ENCODE data around the gene SLC6A17. TPM values are rescaled to one million over a fixed set of nuclear protein-coding genes. Genes with fewer than 3 reads are reported as not detected.

Gene SLC6A17
- total and polyA plus RNA-seq, 2 experiments from 2014 or later = 0.03 to 0.17 TPM

DNA sequence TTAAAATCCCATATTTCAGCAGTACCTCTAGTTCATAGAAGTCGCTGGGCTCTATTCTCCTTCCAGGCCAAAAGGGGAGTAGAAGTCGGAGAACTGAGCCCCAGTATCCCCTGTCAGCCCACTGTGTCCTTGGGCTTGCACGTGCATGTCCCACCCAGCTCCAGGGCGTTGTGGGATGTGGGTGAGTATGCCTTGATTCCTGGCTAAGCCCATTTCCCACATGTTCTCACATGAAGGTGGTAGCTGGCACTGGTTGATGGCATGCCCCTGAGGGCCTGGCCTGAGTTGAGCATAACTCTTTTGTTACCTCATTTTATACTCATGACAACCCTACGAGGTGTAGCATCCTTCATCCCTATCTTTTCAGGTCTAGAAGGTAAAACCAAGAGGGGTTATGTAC is 8.0 kb downstream of the SLC6A17 start:
- no peaks in the 10 kb centered on the region for H3F3A ChIP-seq (replicated peaks; ENCODE audit: low read depth)
- Mint-ChIP-seq H3K27me3 (ENCODE audit: insufficient read depth, low read depth, poor library complexity) (peaks cover 19% of the 10 kb centered on the region), H3K4me3 (no peak overlapping the region), H3K36me3 (ENCODE audit: low read depth) (no peaks in the 10 kb centered on the region), H3K4me1 (peaks cover 3% of the 10 kb centered on the region; the same call in 1 of the 3 replicates), H3K27ac (no peak overlapping the region), H3K9me3 (no peaks in the 10 kb centered on the region)
- no peak overlapping the region for H2AFZ ChIP-seq
- H3K9me2 ChIP-seq (ENCODE audit: insufficient read depth) = 0 out of 2 replicates have a peak, but pooled peaks cover 4% of the 10 kb centered on the region
- H3K27ac ChIP-seq (ENCODE audit: low read depth) = no peak overlapping the region
- no peak overlapping the region for H3K4me2 ChIP-seq
- no peaks in the 10 kb centered on the region for H3K4me1 ChIP-seq (ENCODE audit: insufficient read depth)
- no peaks in the 10 kb centered on the region for H3K36me3 ChIP-seq (ENCODE audit: insufficient read depth)
- DNase-seq (ENCODE audit: low spot score) = no peak
- H3K4me3 ChIP-seq = no peak overlapping the region
- TF ChIP-seq JUNB (IDR thresholded peaks at IDR 0.05; ENCODE audit: unreplicated experiment) (no peak), ZNF331 (CRISPR knock-in tag; IDR thresholded peaks at IDR 0.05; ENCODE audit: low read depth) (no peak), ZNF114 (CRISPR knock-in tag; IDR thresholded peaks at IDR 0.05) (no peak), NANOG (IDR thresholded peaks at IDR 0.05; ENCODE audit: borderline replicate concordance) (no peak), POLR2AphosphoS5 (IDR thresholded peaks at IDR 0.05; ENCODE audit: low read depth) (no peak), EZH2phosphoT487 (IDR thresholded peaks at IDR 0.05; ENCODE audit: unreplicated experiment) (no peak), EZH2 (IDR thresholded peaks at IDR 0.05; ENCODE audit: low read depth, unreplicated experiment) (no peak), STAT1 (IDR thresholded peaks at IDR 0.05; ENCODE audit: unreplicated experiment) (no peak), CREB1 (CRISPR knock-in tag; IDR thresholded peaks at IDR 0.05; ENCODE audit: low read depth) (no peak)
- TF ChIP-seq, protein P1, sequence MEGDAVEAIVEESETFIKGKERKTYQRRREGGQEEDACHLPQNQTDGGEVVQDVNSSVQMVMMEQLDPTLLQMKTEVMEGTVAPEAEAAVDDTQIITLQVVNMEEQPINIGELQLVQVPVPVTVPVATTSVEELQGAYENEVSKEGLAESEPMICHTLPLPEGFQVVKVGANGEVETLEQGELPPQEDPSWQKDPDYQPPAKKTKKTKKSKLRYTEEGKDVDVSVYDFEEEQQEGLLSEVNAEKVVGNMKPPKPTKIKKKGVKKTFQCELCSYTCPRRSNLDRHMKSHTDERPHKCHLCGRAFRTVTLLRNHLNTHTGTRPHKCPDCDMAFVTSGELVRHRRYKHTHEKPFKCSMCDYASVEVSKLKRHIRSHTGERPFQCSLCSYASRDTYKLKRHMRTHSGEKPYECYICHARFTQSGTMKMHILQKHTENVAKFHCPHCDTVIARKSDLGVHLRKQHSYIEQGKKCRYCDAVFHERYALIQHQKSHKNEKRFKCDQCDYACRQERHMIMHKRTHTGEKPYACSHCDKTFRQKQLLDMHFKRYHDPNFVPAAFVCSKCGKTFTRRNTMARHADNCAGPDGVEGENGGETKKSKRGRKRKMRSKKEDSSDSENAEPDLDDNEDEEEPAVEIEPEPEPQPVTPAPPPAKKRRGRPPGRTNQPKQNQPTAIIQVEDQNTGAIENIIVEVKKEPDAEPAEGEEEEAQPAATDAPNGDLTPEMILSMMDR (conservative IDR thresholded peaks at IDR 0.05; ENCODE audit: low read depth in 2 of 2) = no peak
- TF ChIP-seq, protein P2, sequence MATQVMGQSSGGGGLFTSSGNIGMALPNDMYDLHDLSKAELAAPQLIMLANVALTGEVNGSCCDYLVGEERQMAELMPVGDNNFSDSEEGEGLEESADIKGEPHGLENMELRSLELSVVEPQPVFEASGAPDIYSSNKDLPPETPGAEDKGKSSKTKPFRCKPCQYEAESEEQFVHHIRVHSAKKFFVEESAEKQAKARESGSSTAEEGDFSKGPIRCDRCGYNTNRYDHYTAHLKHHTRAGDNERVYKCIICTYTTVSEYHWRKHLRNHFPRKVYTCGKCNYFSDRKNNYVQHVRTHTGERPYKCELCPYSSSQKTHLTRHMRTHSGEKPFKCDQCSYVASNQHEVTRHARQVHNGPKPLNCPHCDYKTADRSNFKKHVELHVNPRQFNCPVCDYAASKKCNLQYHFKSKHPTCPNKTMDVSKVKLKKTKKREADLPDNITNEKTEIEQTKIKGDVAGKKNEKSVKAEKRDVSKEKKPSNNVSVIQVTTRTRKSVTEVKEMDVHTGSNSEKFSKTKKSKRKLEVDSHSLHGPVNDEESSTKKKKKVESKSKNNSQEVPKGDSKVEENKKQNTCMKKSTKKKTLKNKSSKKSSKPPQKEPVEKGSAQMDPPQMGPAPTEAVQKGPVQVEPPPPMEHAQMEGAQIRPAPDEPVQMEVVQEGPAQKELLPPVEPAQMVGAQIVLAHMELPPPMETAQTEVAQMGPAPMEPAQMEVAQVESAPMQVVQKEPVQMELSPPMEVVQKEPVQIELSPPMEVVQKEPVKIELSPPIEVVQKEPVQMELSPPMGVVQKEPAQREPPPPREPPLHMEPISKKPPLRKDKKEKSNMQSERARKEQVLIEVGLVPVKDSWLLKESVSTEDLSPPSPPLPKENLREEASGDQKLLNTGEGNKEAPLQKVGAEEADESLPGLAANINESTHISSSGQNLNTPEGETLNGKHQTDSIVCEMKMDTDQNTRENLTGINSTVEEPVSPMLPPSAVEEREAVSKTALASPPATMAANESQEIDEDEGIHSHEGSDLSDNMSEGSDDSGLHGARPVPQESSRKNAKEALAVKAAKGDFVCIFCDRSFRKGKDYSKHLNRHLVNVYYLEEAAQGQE (IDR thresholded peaks at IDR 0.05; ENCODE audit: unreplicated experiment) = no peak
- TF ChIP-seq, protein P3, sequence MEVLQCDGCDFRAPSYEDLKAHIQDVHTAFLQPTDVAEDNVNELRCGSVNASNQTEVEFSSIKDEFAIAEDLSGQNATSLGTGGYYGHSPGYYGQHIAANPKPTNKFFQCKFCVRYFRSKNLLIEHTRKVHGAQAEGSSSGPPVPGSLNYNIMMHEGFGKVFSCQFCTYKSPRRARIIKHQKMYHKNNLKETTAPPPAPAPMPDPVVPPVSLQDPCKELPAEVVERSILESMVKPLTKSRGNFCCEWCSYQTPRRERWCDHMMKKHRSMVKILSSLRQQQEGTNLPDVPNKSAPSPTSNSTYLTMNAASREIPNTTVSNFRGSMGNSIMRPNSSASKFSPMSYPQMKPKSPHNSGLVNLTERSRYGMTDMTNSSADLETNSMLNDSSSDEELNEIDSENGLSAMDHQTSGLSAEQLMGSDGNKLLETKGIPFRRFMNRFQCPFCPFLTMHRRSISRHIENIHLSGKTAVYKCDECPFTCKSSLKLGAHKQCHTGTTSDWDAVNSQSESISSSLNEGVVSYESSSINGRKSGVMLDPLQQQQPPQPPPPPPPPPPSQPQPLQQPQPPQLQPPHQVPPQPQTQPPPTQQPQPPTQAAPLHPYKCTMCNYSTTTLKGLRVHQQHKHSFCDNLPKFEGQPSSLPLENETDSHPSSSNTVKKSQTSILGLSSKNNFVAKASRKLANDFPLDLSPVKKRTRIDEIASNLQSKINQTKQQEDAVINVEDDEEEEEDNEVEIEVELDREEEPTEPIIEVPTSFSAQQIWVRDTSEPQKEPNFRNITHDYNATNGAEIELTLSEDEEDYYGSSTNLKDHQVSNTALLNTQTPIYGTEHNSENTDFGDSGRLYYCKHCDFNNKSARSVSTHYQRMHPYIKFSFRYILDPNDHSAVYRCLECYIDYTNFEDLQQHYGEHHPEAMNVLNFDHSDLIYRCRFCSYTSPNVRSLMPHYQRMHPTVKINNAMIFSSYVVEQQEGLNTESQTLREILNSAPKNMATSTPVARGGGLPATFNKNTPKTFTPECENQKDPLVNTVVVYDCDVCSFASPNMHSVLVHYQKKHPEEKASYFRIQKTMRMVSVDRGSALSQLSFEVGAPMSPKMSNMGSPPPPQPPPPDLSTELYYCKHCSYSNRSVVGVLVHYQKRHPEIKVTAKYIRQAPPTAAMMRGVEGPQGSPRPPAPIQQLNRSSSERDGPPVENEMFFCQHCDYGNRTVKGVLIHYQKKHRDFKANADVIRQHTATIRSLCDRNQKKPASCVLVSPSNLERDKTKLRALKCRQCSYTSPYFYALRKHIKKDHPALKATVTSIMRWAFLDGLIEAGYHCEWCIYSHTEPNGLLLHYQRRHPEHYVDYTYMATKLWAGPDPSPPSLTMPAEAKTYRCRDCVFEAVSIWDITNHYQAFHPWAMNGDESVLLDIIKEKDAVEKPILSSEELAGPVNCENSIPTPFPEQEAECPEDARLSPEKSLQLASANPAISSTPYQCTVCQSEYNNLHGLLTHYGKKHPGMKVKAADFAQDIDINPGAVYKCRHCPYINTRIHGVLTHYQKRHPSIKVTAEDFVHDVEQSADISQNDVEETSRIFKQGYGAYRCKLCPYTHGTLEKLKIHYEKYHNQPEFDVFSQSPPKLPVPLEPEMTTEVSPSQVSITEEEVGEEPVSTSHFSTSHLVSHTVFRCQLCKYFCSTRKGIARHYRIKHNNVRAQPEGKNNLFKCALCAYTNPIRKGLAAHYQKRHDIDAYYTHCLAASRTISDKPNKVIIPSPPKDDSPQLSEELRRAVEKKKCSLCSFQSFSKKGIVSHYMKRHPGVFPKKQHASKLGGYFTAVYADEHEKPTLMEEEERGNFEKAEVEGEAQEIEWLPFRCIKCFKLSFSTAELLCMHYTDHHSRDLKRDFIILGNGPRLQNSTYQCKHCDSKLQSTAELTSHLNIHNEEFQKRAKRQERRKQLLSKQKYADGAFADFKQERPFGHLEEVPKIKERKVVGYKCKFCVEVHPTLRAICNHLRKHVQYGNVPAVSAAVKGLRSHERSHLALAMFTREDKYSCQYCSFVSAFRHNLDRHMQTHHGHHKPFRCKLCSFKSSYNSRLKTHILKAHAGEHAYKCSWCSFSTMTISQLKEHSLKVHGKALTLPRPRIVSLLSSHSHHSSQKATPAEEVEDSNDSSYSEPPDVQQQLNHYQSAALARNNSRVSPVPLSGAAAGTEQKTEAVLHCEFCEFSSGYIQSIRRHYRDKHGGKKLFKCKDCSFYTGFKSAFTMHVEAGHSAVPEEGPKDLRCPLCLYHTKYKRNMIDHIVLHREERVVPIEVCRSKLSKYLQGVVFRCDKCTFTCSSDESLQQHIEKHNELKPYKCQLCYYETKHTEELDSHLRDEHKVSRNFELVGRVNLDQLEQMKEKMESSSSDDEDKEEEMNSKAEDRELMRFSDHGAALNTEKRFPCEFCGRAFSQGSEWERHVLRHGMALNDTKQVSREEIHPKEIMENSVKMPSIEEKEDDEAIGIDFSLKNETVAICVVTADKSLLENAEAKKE (CRISPR knock-in tag; IDR thresholded peaks at IDR 0.05) = no peak
- TF ChIP-seq, protein P4, sequence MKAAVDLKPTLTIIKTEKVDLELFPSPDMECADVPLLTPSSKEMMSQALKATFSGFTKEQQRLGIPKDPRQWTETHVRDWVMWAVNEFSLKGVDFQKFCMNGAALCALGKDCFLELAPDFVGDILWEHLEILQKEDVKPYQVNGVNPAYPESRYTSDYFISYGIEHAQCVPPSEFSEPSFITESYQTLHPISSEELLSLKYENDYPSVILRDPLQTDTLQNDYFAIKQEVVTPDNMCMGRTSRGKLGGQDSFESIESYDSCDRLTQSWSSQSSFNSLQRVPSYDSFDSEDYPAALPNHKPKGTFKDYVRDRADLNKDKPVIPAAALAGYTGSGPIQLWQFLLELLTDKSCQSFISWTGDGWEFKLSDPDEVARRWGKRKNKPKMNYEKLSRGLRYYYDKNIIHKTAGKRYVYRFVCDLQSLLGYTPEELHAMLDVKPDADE (IDR thresholded peaks at IDR 0.05) = no peak
- H3K27me3 ChIP-seq (ENCODE audit: insufficient read depth) = peaks cover 26% of the 10 kb centered on the region
- no peak for ATAC-seq
- H3K79me2 ChIP-seq (replicated peaks; ENCODE audit: insufficient read depth) = no peaks in the 10 kb centered on the region
- no peaks in the 10 kb centered on the region; the same call in 1 of the 2 replicates for H4K20me1 ChIP-seq (replicated peaks; ENCODE audit: insufficient read depth)

All from GM23338 (cell line).